ENCODE results near the gene PDZD11.
"Not testable (repeated sequence)": the region's sequence is repeated elsewhere in the genome, so short reads cannot be mapped to it uniquely, and the experiment has no call there.

PDZD11 gene

GRCh38 chrX:70280573-70280972, 9.2 kb downstream of the PDZD11 start:
- DNase-seq (ENCODE audit: low spot score), result no peak
- no peak for TF ChIP-seq CTCF (IDR thresholded peaks at IDR 0.05; ENCODE audit: extremely low read depth, missing control alignments)

- DNase-seq (ENCODE audit: low spot score), result no peak
- TF ChIP-seq CTCF (IDR thresholded peaks at IDR 0.05; ENCODE audit: extremely low read depth, missing control alignments), result no peak
These were observed 10.6 kb downstream of the PDZD11 start for GRCh38 chrX:70279081-70279480.

- not testable (repeated sequence) for DNase-seq (ENCODE audit: low spot score)
These were observed 15.7 kb downstream of the PDZD11 start for GRCh38 chrX:70274029-70274428.

- no peak for TF ChIP-seq CTCF (IDR thresholded peaks at IDR 0.05; ENCODE audit: extremely low read depth, missing control alignments)
- no peak for DNase-seq (ENCODE audit: low spot score)
These were observed 21.7 kb downstream of the PDZD11 start, which contains the start of gene ARR3 for GRCh38 chrX:70268034-70268433. Gene ARR3, plus strand, starts transcription at chrX:70268334. Its CDS starts 1,052 bp downstream, at chrX:70269386.

- DNase-seq (ENCODE audit: low spot score), result no peak
- TF ChIP-seq CTCF (IDR thresholded peaks at IDR 0.05; ENCODE audit: extremely low read depth, missing control alignments), result no peak
These were observed 24.9 kb downstream of the PDZD11 start for GRCh38 chrX:70264784-70265183.

GRCh38 chrX:70262952-70263567, 26.7 kb downstream of the PDZD11 start:
- TF ChIP-seq CTCF (IDR thresholded peaks at IDR 0.05; ENCODE audit: extremely low read depth, missing control alignments), result peak; percentile 38
- peak; percentile 38 for DNase-seq (ENCODE audit: low spot score)

GRCh38 chrX:70260104-70260503, 29.6 kb downstream of the PDZD11 start, which contains the start of gene P2RY4:
Gene P2RY4, minus strand, starts transcription at chrX:70260204. Its CDS starts 580 bp downstream, at chrX:70259624.
- TF ChIP-seq CTCF (IDR thresholded peaks at IDR 0.05; ENCODE audit: extremely low read depth, missing control alignments), result no peak
- no peak for DNase-seq (ENCODE audit: low spot score)

Measured in GM20000 (cell line).